ENCODE data around the gene ARHGDIB. TPM values are rescaled to one million over a fixed set of nuclear protein-coding genes. Genes with fewer than 3 reads are reported as not detected.
A peak's percentile ranks its signal among the peaks of the same experiment; 100 is the strongest.

ARHGDIB gene
- total and polyA plus RNA-seq, 2 of the 4 experiments (the other 2 are of a cell fraction), result 24.9 to 30.7 TPM

DNA sequence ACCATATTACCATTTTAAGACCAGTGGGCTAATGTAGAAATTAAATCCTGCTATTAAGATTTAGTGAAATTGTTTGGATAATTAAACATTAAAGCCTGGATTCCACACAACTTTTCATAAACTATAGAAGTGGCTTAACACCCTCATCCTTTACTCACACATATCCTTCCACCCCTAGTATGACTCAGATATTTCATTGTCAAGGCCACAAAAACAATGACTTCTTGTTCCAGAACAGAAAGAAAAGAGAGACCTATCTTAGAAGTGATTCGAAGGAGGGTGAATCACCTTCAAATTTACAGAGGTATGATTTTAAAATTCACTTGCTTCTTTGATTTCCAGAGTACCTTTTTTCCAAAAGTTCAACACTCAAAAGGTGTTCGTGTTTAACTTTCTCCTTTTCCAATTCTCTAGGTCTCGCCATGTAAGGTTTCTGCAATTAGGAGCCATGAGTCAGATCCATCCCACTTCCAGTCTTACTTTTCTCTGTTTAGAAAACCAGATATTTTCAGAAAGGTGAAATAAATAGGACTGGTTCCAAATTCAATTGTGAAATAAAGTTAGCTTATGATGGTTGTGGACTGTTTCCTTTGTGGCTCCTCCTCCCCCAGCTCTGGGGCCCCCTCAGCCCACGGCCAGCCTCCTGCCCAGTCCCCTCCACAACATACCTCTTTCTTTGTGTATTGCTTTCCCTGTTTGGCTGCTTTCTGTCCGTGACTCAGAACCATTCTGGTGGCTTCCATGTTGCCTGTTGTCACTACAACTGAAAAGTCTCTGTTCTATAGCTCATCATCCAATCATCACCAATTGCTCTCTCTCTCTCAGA, 51.1 kb downstream of the ARHGDIB start:
- H3K4me1 ChIP-seq (ENCODE audit: control insufficient read depth, insufficient read depth, low read length), result peaks cover 1% of the 10 kb centered on the region; the same call in 1 of the 2 replicates
- H2BK120ac ChIP-seq (ENCODE audit: low read depth, low read length), result no peak overlapping the region
- H3K9me3 ChIP-seq (ENCODE audit: control insufficient read depth, insufficient read depth, low read length), result no peaks in the 10 kb centered on the region
- no peak overlapping the region for H2BK5ac ChIP-seq (ENCODE audit: low read depth, low read length, poor library complexity, severe bottlenecking)
- no peak overlapping the region for H3K27ac ChIP-seq (ENCODE audit: insufficient read depth, low read length)
- no peak overlapping the region for H3K18ac ChIP-seq (ENCODE audit: low read depth, low read length)
- H3K27me3 ChIP-seq (ENCODE audit: control insufficient read depth, insufficient read depth, low read length), result no peaks in the 10 kb centered on the region; the same call in 1 of the 2 replicates
- no peak overlapping the region for H3K14ac ChIP-seq (replicated peaks; ENCODE audit: low read depth, low read length)
- in situ Hi-C loops (cut with MboI; ENCODE audit: low sequenced_read_pairs), result no loop called here
- H2AFZ ChIP-seq (replicated peaks; ENCODE audit: low read length, poor library complexity), result no peak overlapping the region
- H4K91ac ChIP-seq (ENCODE audit: insufficient read depth, low read depth, low read length), result no peak overlapping the region
- ChIA-PET CTCF (interaction anchor here (0.6 kb wide), 1 partner anchor 21 kb away, joined by 3 read pairs; no protein-coding TSS in a partner anchor), POLR2A (ENCODE audit: unreplicated experiment) (no interaction called here)
- BruUV-seq (replicated peaks), result no TSS peak
- no peaks in the 10 kb centered on the region for H3K9me1 ChIP-seq (ENCODE audit: insufficient read depth, low read length)
- no peak overlapping the region for H2AK9ac ChIP-seq (replicated peaks; ENCODE audit: low read depth, low read length, poor library complexity)
- no CpG with 5 or more reads among the region's 5 CpGs for WGBS, 2 experiments (ENCODE audit: extremely low coverage in 2 of 2, insufficient read length in 1 of 2)
- no peaks in the 10 kb centered on the region for H3K79me1 ChIP-seq (ENCODE audit: low read depth in 1 of 2, low read length in 2 of 2)
- no peak overlapping the region for H3K4me3 ChIP-seq (ENCODE audit: insufficient read depth, low read depth, low read length)
- no peaks in the 10 kb centered on the region for H4K20me1 ChIP-seq (ENCODE audit: insufficient read depth, low read length)
- dilution Hi-C loops (cut with HindIII; ENCODE audit: low sequenced_read_pairs, unreplicated experiment), result no loop called here
- no peak overlapping the region for H3K56ac ChIP-seq (ENCODE audit: extremely low read depth, insufficient read depth, low read length)
- no peak overlapping the region for H2BK20ac ChIP-seq (ENCODE audit: low read depth, low read length)
- no peak overlapping the region for H2BK15ac ChIP-seq (ENCODE audit: low read depth, low read length)
- no peak overlapping the region for H4K5ac ChIP-seq (ENCODE audit: low read depth, low read length)
- H2AK5ac ChIP-seq (ENCODE audit: low read depth, low read length), result no peak overlapping the region
- H3K4me2 ChIP-seq (ENCODE audit: low read depth, low read length), result no peak overlapping the region
- no peak overlapping the region for H4K8ac ChIP-seq (ENCODE audit: low read depth in 2 of 2, low read length in 2 of 2)
- TF ChIP-seq NFE2L2 (IDR thresholded peaks at IDR 0.05; ENCODE audit: low read depth, low read length) (no peak), CHD1 (IDR thresholded peaks at IDR 0.05; ENCODE audit: low read depth, low read length) (no peak), MXI1 (IDR thresholded peaks at IDR 0.05; ENCODE audit: borderline replicate concordance, low read depth, low read length) (no peak), RCOR1 (IDR thresholded peaks at IDR 0.05; ENCODE audit: insufficient replicate concordance, low read length) (no peak), CEBPB (IDR thresholded peaks at IDR 0.05; ENCODE audit: low read depth, low read length) (no peak), FOS (IDR thresholded peaks at IDR 0.05; ENCODE audit: low read depth, low read length) (no peak)
- TF ChIP-seq, protein P1, sequence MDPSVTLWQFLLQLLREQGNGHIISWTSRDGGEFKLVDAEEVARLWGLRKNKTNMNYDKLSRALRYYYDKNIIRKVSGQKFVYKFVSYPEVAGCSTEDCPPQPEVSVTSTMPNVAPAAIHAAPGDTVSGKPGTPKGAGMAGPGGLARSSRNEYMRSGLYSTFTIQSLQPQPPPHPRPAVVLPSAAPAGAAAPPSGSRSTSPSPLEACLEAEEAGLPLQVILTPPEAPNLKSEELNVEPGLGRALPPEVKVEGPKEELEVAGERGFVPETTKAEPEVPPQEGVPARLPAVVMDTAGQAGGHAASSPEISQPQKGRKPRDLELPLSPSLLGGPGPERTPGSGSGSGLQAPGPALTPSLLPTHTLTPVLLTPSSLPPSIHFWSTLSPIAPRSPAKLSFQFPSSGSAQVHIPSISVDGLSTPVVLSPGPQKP (IDR thresholded peaks at IDR 0.05; ENCODE audit: borderline replicate concordance, low read depth, low read length), result no peak
- H3K23ac ChIP-seq (ENCODE audit: low read depth, low read length), result no peak overlapping the region
- ATAC-seq (ENCODE audit: low read depth) (no peak; the same call in 1 of the 2 replicates), DNase-seq (peak; percentile 19)
- no peaks in the 10 kb centered on the region for H3K36me3 ChIP-seq (ENCODE audit: control insufficient read depth, insufficient read depth, low read length)
- intact Hi-C loops (cut with micrococcal nuclease), result no loop called here
- no peak overlapping the region for H3K9ac ChIP-seq (ENCODE audit: low read depth, low read length)
- H3K4ac ChIP-seq (ENCODE audit: low read depth, low read length), result no peak overlapping the region
